Mucosa of rectum (tissue), 2 donors: ENCODE measurements around the gene CHST12.
"Not testable (repeated sequence)": the region's sequence is repeated elsewhere in the genome, so short reads cannot be mapped to it uniquely, and the experiment has no call there.

Experiments used
- H3K27ac ChIP-seq, 2 donors: one replicate each; pipeline ENCODE4 v1.7.0; 2013; ENCODE audit warnings: inconsistent platforms in 2 of 2, low read depth in 2 of 2, low read length in 2 of 2
- H3K27me3 ChIP-seq, 2 donors: one replicate each; pipeline ENCODE4 v1.7.0; 2013; ENCODE audit warnings: low read length in 2 of 2; ENCODE audit not compliant: control insufficient read depth in 2 of 2, insufficient read depth in 2 of 2
- H3K36me3 ChIP-seq, 2 donors: one replicate each; pipeline ENCODE4 v1.7.0; 2013; ENCODE audit warnings: low read length in 2 of 2; ENCODE audit not compliant: control insufficient read depth in 2 of 2, insufficient read depth in 2 of 2
- H3K4me1 ChIP-seq, 2 donors: one replicate each; pipeline ENCODE4 v1.7.0; 2013; ENCODE audit warnings: low read length in 2 of 2, mild to moderate bottlenecking in 1 of 2; ENCODE audit not compliant: control insufficient read depth in 2 of 2, insufficient read depth in 2 of 2
- H3K4me3 ChIP-seq, 2 donors: one replicate each; pipeline ENCODE4 v1.7.0; 2013; ENCODE audit warnings: low read length in 2 of 2
- H3K9ac ChIP-seq, 2 donors: one replicate each; pipeline ENCODE4 v1.7.0; 2013; ENCODE audit warnings: low read length in 2 of 2, low read depth in 1 of 2, mild to moderate bottlenecking in 1 of 2
- H3K9me3 ChIP-seq, 2 donors: one replicate each; pipeline ENCODE4 v1.7.0; 2013; ENCODE audit warnings: low read length in 2 of 2; ENCODE audit not compliant: control insufficient read depth in 2 of 2
- donor health status: healthy.
- donor health status: Normal muscosa, but diverticular disease.

CHST12 gene

DNA sequence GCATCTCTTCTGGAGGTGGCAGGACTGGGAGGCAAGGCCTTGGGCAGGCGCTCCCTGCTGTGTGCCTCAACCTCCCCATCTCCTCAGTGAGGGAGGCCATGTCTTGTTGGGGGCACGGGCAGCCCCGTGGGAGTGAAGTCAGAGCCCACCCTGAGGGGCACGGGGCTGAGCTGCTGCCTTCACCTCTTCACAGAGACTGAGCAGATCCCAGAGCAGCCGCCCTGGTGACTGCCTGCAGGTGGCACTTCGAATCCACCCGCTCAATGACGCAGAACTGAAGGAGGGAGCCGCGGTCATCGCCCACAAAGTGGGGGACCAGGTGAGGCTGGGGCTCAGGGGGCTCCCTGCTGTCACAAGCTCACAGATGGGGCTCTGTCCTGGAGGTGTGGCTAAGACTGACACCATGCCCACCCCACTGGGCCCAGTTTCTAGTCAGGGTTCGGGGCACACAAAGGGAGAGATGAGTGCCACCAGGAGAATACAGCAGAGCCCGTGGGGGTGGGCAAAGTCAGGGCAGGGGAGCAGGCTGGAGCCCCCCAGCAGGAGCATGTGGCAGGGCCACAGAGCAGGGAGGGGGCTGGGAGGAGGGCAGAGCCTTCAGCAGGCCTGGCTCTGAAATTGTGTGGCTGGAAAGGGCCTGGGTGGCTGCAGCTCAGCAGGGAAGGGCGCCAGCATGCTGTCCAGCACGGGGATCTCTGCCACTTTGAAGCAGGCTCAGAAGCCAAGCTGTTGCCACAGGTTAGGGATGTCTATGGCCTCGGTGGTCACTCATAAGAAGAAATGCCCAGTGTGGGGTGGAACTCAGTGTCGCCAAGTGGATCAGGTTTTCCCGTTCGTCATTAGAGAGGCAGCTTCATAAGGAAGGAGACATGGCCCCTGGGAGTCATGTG lies 18.8 kb upstream of the CHST12 start:
- Histone ChIP-seq H3K4me3 (no peak overlapping the region), H3K36me3 (peaks cover 19 to 21% of the 10 kb centered on the region in 2 donors), H3K9me3 (no peaks in the 10 kb centered on the region), H3K27ac (no peak overlapping the region), H3K27me3 (no peaks in the 10 kb centered on the region), H3K4me1 (no peaks in the 10 kb centered on the region), H3K9ac (no peak overlapping the region)

DNA sequence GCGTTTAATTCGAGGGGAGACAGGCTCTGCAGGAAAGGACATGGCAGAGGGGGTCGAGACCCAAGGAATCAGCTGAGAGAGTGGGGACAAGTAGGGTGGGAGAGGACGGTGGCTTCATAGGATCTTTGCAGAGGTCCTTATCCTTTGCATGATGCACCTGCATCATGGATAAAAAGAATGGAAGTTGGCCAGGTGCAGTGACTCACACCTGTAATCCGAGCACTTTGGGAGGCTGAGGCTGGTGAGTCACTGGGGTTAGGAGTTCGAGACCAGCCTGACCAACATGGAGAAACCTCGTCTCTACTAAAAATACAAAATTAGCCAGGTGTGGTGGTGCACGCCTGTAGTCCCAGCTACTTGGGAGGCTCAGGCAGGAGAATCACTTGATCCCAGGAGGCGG lies 17.3 kb upstream of the CHST12 start:
- H3K4me3 ChIP-seq, H3K27me3 ChIP-seq, H3K4me1 ChIP-seq, H3K9ac ChIP-seq, H3K27ac ChIP-seq, H3K36me3 ChIP-seq, H3K9me3 ChIP-seq: not testable (repeated sequence)

DNA sequence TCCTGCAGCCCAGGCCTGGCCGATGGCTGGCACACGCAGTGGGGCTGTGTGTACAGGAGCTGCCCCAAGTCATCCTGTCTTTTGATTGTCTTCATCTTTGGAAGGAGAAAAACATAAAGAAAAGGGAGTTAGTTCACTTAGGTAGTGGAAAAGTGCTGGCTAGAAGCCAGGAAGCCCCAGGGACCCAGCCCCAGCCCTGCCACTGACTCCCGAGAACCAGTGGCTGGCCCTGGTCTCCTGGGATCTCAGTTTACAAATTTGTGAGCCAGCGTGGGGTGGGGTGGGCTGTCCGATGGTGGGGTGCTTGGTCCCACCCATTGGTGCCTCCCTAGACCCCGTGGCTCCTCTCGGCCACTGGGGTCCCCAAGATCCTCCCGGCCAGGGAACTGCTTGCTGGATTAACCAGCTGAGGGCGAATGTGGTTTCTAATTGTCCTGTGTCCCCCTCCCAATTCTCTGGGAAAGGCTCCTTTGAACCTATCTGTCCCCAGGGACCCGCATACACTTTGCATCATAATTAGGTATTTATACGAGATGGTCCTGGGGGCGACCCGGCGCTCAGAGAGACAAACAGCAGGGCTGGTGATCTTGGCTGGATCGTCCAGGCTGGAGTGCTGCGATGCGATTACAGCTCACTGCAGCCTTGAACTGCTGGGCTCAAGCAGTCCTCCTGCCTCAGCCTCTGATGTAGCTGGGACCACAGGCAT lies 16.3 kb upstream of the CHST12 start:
- no peak overlapping the region for H3K27ac ChIP-seq
- H3K9me3 ChIP-seq: no peaks in the 10 kb centered on the region
- no peak overlapping the region for H3K9ac ChIP-seq
- peaks cover 0 to 1% of the 10 kb centered on the region in 2 donors for H3K36me3 ChIP-seq
- H3K4me1 ChIP-seq: no peaks in the 10 kb centered on the region
- no peaks in the 10 kb centered on the region for H3K27me3 ChIP-seq
- no peak overlapping the region for H3K4me3 ChIP-seq

DNA sequence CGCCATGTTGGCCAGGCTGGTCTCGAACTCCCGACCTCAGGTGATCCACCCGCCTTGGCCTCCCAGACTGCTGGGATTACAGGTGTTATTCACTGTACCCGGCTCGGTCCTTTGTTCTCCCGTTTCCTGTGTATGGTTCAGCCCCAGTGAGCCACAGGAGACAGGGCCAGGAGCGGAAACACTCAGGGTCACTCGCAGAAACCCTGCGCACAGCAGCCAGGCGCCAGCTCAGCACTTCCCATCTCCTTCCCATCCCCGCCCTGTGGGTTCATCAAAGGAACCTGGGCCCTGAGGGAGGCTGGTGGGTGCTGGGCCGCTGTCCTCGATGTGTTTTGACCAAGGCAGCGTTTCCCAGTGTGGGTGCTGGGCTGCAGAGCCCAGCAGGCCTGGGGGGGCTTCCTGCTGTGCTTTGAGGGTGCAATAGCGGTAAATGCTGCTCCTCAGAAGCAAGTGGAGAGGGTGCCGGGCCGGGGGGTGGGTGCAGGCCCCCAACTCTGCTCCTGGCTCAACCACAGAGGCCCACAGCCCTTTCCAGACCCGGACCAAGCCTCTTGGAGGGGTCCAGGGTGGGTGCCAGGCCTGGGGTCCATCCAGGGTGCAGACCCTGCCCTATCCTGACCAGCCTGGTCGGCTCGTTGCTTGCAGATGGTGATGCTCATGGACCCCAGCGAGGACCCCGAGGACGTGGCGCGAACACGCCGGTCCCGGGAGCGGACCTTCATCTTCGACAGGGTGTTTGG lies 15.3 kb upstream of the CHST12 start:
- no peak overlapping the region for H3K27ac ChIP-seq
- H3K4me1 ChIP-seq: no peaks in the 10 kb centered on the region
- H3K9me3 ChIP-seq: no peaks in the 10 kb centered on the region

DNA sequence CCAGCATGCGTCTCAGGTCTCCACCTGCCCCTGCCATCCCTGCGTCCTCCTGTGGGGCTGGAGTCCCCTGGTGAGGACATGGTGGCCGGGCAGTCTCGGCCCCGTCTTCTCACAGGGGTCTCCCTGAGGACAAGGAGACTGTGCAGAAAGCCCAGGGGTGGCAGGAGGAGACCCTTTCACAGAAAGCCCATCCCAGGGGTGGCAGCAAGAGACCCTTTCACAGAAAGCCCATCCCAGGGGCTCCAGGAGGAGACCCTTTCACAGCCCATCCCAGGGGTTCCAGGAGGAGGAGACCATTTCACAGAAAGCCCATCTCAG lies 14.8 kb upstream of the CHST12 start:
- no peak overlapping the region for H3K27ac ChIP-seq
- H3K4me1 ChIP-seq: no peaks in the 10 kb centered on the region
- no peaks in the 10 kb centered on the region for H3K36me3 ChIP-seq
- no peak overlapping the region for H3K4me3 ChIP-seq
- H3K27me3 ChIP-seq: no peaks in the 10 kb centered on the region
- H3K9me3 ChIP-seq: no peaks in the 10 kb centered on the region
- no peak overlapping the region for H3K9ac ChIP-seq

More for the DNA sequence above, 15.3 kb upstream of the CHST12 start:
- no peak overlapping the region for H3K9ac ChIP-seq
- H3K36me3 ChIP-seq: no peaks in the 10 kb centered on the region
- no peak overlapping the region for H3K4me3 ChIP-seq
- no peaks in the 10 kb centered on the region for H3K27me3 ChIP-seq

DNA sequence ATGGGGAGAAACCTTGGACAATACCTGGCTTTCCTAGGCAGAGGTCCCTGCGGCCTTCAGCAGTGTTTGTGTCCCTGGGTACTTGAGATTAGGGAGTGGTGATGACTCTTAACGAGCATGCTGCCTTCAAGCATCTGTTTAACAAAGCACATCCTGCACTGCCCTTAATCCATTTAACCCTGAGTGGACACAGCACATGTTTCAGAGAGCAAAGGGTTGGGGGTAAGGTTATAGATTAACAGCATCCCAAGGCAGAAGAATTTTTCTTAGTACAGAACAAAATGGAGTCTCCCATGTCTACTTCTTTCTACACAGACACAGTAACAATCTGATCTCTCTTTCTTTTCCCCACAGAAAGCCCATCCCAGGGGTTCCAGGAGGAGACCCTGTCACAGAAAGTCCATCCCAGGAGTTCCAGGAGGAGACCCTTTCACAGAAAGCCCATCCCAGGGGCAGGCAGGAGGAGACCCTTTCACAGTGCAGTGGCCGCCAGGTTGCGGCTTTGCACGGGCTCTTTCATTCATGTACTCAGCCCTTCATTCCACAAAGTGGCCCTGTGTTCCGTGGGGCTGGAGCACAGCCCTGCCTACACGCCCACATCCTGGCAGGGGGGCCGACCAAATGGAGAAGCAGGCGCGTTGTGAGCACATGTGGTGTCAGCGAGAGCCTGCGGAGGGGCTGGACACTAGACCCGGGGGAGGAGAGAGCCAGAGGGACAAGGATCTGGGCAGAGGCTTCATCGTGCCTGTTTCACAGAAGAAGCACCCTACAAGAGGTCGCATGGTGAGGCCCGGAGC lies 13.2 kb upstream of the CHST12 start:
- H3K36me3 ChIP-seq, H3K4me3 ChIP-seq, H3K27ac ChIP-seq, H3K9ac ChIP-seq, H3K27me3 ChIP-seq, H3K4me1 ChIP-seq, H3K9me3 ChIP-seq: not testable (repeated sequence)

DNA sequence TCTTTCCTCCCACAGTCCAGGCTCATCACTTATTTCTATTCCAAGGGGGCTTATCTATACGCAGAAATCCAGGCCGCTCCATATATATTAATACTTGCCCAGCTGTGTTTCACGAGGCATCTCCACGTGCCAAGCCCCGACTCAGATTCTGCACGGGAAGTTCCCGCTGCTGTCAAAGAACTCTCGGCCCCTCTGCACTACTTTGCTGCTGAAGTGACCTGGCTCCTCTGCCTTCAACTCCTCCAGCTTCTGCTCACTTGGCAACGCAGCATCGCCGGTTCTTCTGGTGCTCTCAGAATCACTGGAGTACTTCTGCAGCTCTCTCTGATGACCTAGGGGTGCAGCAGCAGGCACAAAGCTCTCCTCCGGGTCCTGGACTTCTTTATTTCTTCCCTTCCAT lies 9.7 kb upstream of the CHST12 start:
- H3K9me3 ChIP-seq: no peaks in the 10 kb centered on the region
- no peaks in the 10 kb centered on the region for H3K36me3 ChIP-seq
- no peaks in the 10 kb centered on the region for H3K4me1 ChIP-seq
- no peak overlapping the region for H3K4me3 ChIP-seq
- H3K9ac ChIP-seq: no peak overlapping the region
- H3K27ac ChIP-seq: no peak overlapping the region
- no peaks in the 10 kb centered on the region for H3K27me3 ChIP-seq

DNA sequence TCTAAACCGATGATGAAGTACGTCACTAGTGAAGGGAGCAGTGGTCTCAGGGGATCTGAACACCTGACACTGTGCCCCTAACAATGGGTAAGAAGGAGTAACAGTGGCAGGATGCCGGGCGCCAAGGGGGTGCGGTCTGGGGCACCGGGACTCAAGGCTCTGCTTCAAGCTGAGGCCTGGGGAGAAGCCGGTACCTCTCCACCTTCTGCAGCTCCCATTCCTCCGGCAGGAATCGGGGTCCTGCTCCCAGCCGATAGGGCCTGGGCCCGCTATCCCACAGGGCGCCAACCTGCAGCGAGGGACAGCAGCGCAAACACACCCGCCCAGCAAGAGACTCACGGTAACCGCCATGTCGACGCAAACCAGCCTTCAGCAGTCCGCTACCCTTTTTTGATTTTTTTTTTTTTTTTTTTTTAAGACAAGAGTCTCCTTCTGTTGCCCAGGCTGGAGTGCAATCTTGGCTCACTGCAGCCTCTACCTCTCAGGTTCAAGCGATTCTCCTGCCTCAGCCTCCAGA lies 8.8 kb upstream of the CHST12 start:
- no peaks in the 10 kb centered on the region for H3K27me3 ChIP-seq
- no peaks in the 10 kb centered on the region for H3K9me3 ChIP-seq
- H3K36me3 ChIP-seq: no peaks in the 10 kb centered on the region
- peaks cover 0 to 1% of the 10 kb centered on the region in 2 donors for H3K4me1 ChIP-seq
- H3K27ac ChIP-seq: no peak overlapping the region
- no peak overlapping the region for H3K9ac ChIP-seq
- no peak overlapping the region for H3K4me3 ChIP-seq

DNA sequence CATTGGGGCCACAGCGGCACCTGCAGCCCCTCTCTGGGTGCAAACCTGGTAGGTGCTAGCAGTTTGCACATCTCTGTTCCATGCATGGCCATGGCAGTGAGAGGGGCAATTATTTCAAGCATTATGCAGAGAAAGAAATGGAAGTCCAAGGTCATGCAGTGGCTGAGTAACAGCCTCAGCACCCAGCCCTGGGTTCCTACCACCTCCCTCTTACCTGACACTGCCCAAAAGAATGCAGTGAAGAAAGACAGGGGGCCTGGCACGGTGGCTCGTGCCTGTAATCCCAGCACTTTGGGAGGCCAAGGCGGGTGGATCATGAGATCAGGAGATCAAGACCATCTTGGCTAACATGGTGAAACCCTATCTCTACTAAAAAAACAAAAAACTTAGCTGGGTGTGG lies 4.9 kb upstream of the CHST12 start:
- H3K36me3 ChIP-seq: no peaks in the 10 kb centered on the region
- H3K27ac ChIP-seq: no peak overlapping the region
- peaks cover 7 to 9% of the 10 kb centered on the region in 2 donors for H3K4me1 ChIP-seq
- H3K9ac ChIP-seq: no peak overlapping the region
- H3K27me3 ChIP-seq: no peaks in the 10 kb centered on the region
- H3K4me3 ChIP-seq: no peak overlapping the region
- H3K9me3 ChIP-seq: no peaks in the 10 kb centered on the region
